ENCODE measurements around the gene TUBGCP5. TPM values are rescaled to one million over a fixed set of nuclear protein-coding genes. Genes with fewer than 3 reads are reported as not detected.
A peak's percentile ranks its signal among the peaks of the same experiment; 100 is the strongest.

TUBGCP5 gene
- total RNA-seq, 4 donors from 2014 or later: 10.1 to 19.1 (median 10.7) TPM

- in situ Hi-C loops (cut with MboI; ENCODE audit: low pct_ligation_motif_present in 1 of 4, low pct_unique_long_range_greater_than_20kb in 1 of 4, low sequenced_read_pairs in 3 of 4): no loop called here
- H3K27ac ChIP-seq: no peak overlapping the region
- H3K4me1 ChIP-seq: peaks cover 6 to 15% (median 11%) of the 10 kb centered on the region in 4 donors
- WGBS, 2 donors (ENCODE audit: low coverage in 1 of 2): 90 to 94% methylated on average over 2 to 15 of the region's 15 CpGs
- H3K4me3 ChIP-seq: no peak overlapping the region
- DNase-seq: no peak
- intact Hi-C loops (cut with DNase I; ENCODE audit: low total_unique reads): no loop called here
- H3K36me3 ChIP-seq: no peaks in the 10 kb centered on the region
- no peaks in the 10 kb centered on the region for H3K27me3 ChIP-seq
- H3K9me3 ChIP-seq: no peaks in the 10 kb centered on the region
- no peak for TF ChIP-seq POLR2A (IDR thresholded peaks at IDR 0.05)
- no peak for TF ChIP-seq POLR2AphosphoS5 (IDR thresholded peaks at IDR 0.05)
- no peak for TF ChIP-seq CTCF (IDR thresholded peaks at IDR 0.05)
- TF ChIP-seq EP300 (IDR thresholded peaks at IDR 0.05; ENCODE audit: low read depth): no peak
Observed at GRCh38 chr15:22967084-22967770, 72.1 kb downstream of the TUBGCP5 start.

GRCh38 chr15:22966321-22967083, 72.9 kb downstream of the TUBGCP5 start:
- in situ Hi-C loops (cut with MboI; ENCODE audit: low pct_ligation_motif_present in 1 of 4, low pct_unique_long_range_greater_than_20kb in 1 of 4, low sequenced_read_pairs in 3 of 4): no loop called here
- no peak overlapping the region for H3K27ac ChIP-seq
- H3K9me3 ChIP-seq: no peaks in the 10 kb centered on the region
- no peaks in the 10 kb centered on the region for H3K36me3 ChIP-seq
- H3K27me3 ChIP-seq: no peaks in the 10 kb centered on the region
- DNase-seq: no peak
- H3K4me3 ChIP-seq: no peak overlapping the region
- intact Hi-C loops (cut with DNase I; ENCODE audit: low total_unique reads): no loop called here
- WGBS, 2 donors (ENCODE audit: low coverage in 1 of 2): 84% methylated on average over 5 to 20 of the region's 20 CpGs
- peaks cover 10 to 22% (median 12%) of the 10 kb centered on the region in 4 donors for H3K4me1 ChIP-seq
- TF ChIP-seq POLR2AphosphoS5 (IDR thresholded peaks at IDR 0.05) (no peak), EP300 (IDR thresholded peaks at IDR 0.05; ENCODE audit: low read depth) (no peak), POLR2A (IDR thresholded peaks at IDR 0.05) (no peak), CTCF (IDR thresholded peaks at IDR 0.05) (no peak)

GRCh38 chr15:22963641-22964040, 75.7 kb downstream of the TUBGCP5 start:
- H3K27me3 ChIP-seq: no peaks in the 10 kb centered on the region
- intact Hi-C loops (cut with DNase I; ENCODE audit: low total_unique reads): no loop called here
- H3K9me3 ChIP-seq: no peaks in the 10 kb centered on the region
- H3K4me3 ChIP-seq: no peak overlapping the region
- WGBS, 2 donors (ENCODE audit: low coverage in 1 of 2): 67 to 87% methylated on average over 12 of the region's 12 CpGs
- H3K36me3 ChIP-seq: no peaks in the 10 kb centered on the region
- H3K27ac ChIP-seq: peak overlapping the region; percentile 17 to 67 (median 50)
- no peak for TF ChIP-seq CTCF (IDR thresholded peaks at IDR 0.05)
- no peak for TF ChIP-seq POLR2A (IDR thresholded peaks at IDR 0.05)
- TF ChIP-seq POLR2AphosphoS5 (IDR thresholded peaks at IDR 0.05): no peak
- no peak for TF ChIP-seq EP300 (IDR thresholded peaks at IDR 0.05; ENCODE audit: low read depth)
- peaks cover 12 to 40% (median 17%) of the 10 kb centered on the region in 4 donors for H3K4me1 ChIP-seq
- no peak for DNase-seq
- in situ Hi-C loops (cut with MboI; ENCODE audit: low pct_ligation_motif_present in 1 of 4, low pct_unique_long_range_greater_than_20kb in 1 of 4, low sequenced_read_pairs in 3 of 4): no loop called here

GRCh38 chr15:22962611-22963010, 76.8 kb downstream of the TUBGCP5 start:
- DNase-seq: no peak
- no peak for TF ChIP-seq EP300 (IDR thresholded peaks at IDR 0.05; ENCODE audit: low read depth)
- TF ChIP-seq POLR2AphosphoS5 (IDR thresholded peaks at IDR 0.05): no peak
- no peak for TF ChIP-seq POLR2A (IDR thresholded peaks at IDR 0.05)
- TF ChIP-seq CTCF (IDR thresholded peaks at IDR 0.05): no peak
- in situ Hi-C loops (cut with MboI; ENCODE audit: low pct_ligation_motif_present in 1 of 4, low pct_unique_long_range_greater_than_20kb in 1 of 4, low sequenced_read_pairs in 3 of 4) (no loop called here), intact Hi-C loops (cut with DNase I; ENCODE audit: low total_unique reads) (no loop called here)
- Histone ChIP-seq H3K9me3 (no peaks in the 10 kb centered on the region), H3K36me3 (no peaks in the 10 kb centered on the region), H3K4me1 (peaks cover 12 to 34% (median 17%) of the 10 kb centered on the region in 4 donors), H3K27ac (no peak overlapping the region), H3K27me3 (no peaks in the 10 kb centered on the region), H3K4me3 (no peak overlapping the region)
- 93 to 98% methylated on average over 6 to 12 of the region's 12 CpGs for WGBS, 2 donors (ENCODE audit: low coverage in 1 of 2)
